Occipital lobe (tissue), 2 donors: ENCODE data around the gene USP53. TPM values are rescaled to one million over a fixed set of nuclear protein-coding genes. Genes with fewer than 3 reads are reported as not detected.
"Not testable (repeated sequence)": the region's sequence is repeated elsewhere in the genome, so short reads cannot be mapped to it uniquely, and the experiment has no call there.

Experiments used
- DNase-seq: peaks from one replicate; lab custom pipeline; 2025; lab: John Stamatoyannopoulos, UW
- total RNA-seq: library from RNA; depleted of rRNA; stranded (reverse); fragments of >200 nt; gene quantifications from one replicate; pipeline ENCODE4 v1.2.3, GENCODE V29; 2014

The USP53 gene
- 16.2 TPM for total RNA-seq

- peak; percentile 92 for DNase-seq
Measured at GRCh38 chr4:119212234-119212963, at the start of gene USP53. TSS of gene USP53 (plus strand) at chr4:119212713. CDS start at chr4:119239760, 27,047 bp downstream.

GRCh38 chr4:119165767-119166166 lies 46.7 kb upstream of the USP53 start:
- DNase-seq, result no peak

GRCh38 chr4:119170195-119170594 lies 42.3 kb upstream of the USP53 start:
- DNase-seq, result no peak

GRCh38 chr4:119172223-119172622 lies 40.3 kb upstream of the USP53 start:
- DNase-seq, result no peak

GRCh38 chr4:119173729-119174361 lies 38.7 kb upstream of the USP53 start:
- DNase-seq, result not testable (repeated sequence)

- no peak for DNase-seq
Measured at GRCh38 chr4:119179011-119179410, 33.5 kb upstream of the USP53 start.

GRCh38 chr4:119184128-119184527 lies 28.4 kb upstream of the USP53 start:
- no peak for DNase-seq

- DNase-seq, result no peak
Measured at GRCh38 chr4:119189638-119190037, 22.9 kb upstream of the USP53 start.

- DNase-seq, result no peak
Measured at GRCh38 chr4:119190354-119190753, 22.2 kb upstream of the USP53 start.

GRCh38 chr4:119191505-119191904 lies 21.0 kb upstream of the USP53 start:
- no peak for DNase-seq

- no peak for DNase-seq
Measured at GRCh38 chr4:119197772-119198212, 14.7 kb upstream of the USP53 start.

GRCh38 chr4:119204916-119205315 lies 7.6 kb upstream of the USP53 start:
- DNase-seq, result no peak

GRCh38 chr4:119205690-119206089 lies 6.8 kb upstream of the USP53 start:
- no peak for DNase-seq

- DNase-seq, result no peak
Measured at GRCh38 chr4:119206178-119206577, 6.3 kb upstream of the USP53 start.

GRCh38 chr4:119207051-119207450 lies 5.5 kb upstream of the USP53 start:
- no peak for DNase-seq

GRCh38 chr4:119209077-119209476 lies 3.4 kb upstream of the USP53 start:
- no peak for DNase-seq

- DNase-seq, result no peak
Measured at GRCh38 chr4:119209586-119209985, 2.9 kb upstream of the USP53 start.

- DNase-seq, result no peak
Measured at GRCh38 chr4:119210775-119211174, 1.7 kb upstream of the USP53 start.

- DNase-seq, result no peak
Measured at GRCh38 chr4:119211867-119212233, 663 bp upstream of the USP53 start.

- DNase-seq, result peak; percentile 69
Measured at GRCh38 chr4:119212964-119213606, 572 bp downstream of the USP53 start.

- DNase-seq, result no peak
Measured at GRCh38 chr4:119218093-119218492, 5.6 kb downstream of the USP53 start.

- no peak for DNase-seq
Measured at GRCh38 chr4:119221412-119221811, 8.9 kb downstream of the USP53 start.

GRCh38 chr4:119227690-119228089 lies 15.2 kb downstream of the USP53 start:
- no peak for DNase-seq
